OCI-LY3 (cell line): ENCODE data around the gene DPYD.

Experiments
- H2AFZ ChIP-seq: fragments of 200-600, 300-600 bp; shearing (Covaris generic); 2 replicates; pipeline ENCODE4 v1.6.0; 2014; ENCODE audit warnings: antibody characterized with exemption, low read depth, low read length
- H3K27ac ChIP-seq: fragments of 200-600, 300-600 bp; sonication (generic); 2 replicates; pipeline ENCODE4 v1.5.1; 2014; ENCODE audit warnings: mild to moderate bottlenecking, low read length, moderate library complexity, mixed read lengths
- H3K27me3 ChIP-seq: fragments of 200-600, 300-600 bp; sonication (generic); 2 replicates; pipeline ENCODE4 v1.6.1; 2014; ENCODE audit warnings: low read depth, low read length, mixed read lengths
- H3K36me3 ChIP-seq: fragments of 200-600, 300-600 bp; sonication (generic); replicated peaks from 2 replicates; pipeline ENCODE3; 2014; ENCODE audit warnings: low read depth, low read length, mixed read lengths
- H3K4me1 ChIP-seq: fragments of 300-600, 200-600 bp; sonication (generic); 2 replicates; pipeline ENCODE4 v1.6.1; 2014; ENCODE audit warnings: low read length, mixed read lengths
- H3K4me2 ChIP-seq: fragments of 200-600, 300-600 bp; sonication (generic); 2 replicates; pipeline ENCODE4 v1.6.1; 2014; ENCODE audit warnings: low read length, mixed read lengths
- H3K4me3 ChIP-seq: fragments of 300-600, 200-600 bp; sonication (generic); 2 replicates; pipeline ENCODE4 v1.5.1; 2014; ENCODE audit warnings: antibody characterized with exemption, mild to moderate bottlenecking, low read length, moderate library complexity
- H3K79me2 ChIP-seq: fragments of 300-600, 200-600 bp; shearing (Covaris generic); 2 replicates; pipeline ENCODE4 v1.6.1; 2014; ENCODE audit warnings: mild to moderate bottlenecking, low read length, mixed read lengths
- H3K9ac ChIP-seq: fragments of 300-600, 200-600 bp; shearing (Covaris generic); 2 replicates; pipeline ENCODE4 v1.6.0; 2014; ENCODE audit warnings: mild to moderate bottlenecking, low read length, moderate library complexity
- H3K9me3 ChIP-seq: fragments of 200-600, 300-600 bp; shearing (Covaris generic); 2 replicates; pipeline ENCODE4 v1.6.1; 2014; ENCODE audit warnings: low read length, mixed read lengths; ENCODE audit not compliant: insufficient read depth
- H4K20me1 ChIP-seq: fragments of 200-600, 300-600 bp; sonication (generic); 2 replicates; pipeline ENCODE4 v1.6.1; 2016; ENCODE audit warnings: low read length, mixed read lengths; ENCODE audit not compliant: insufficient read depth
- EZH2phosphoT487 ChIP-seq: fragments of 200-600 bp; shearing (Covaris generic); IDR thresholded peaks from 2 replicates; pipeline ENCODE4 v1.6.1; 2018; ENCODE audit warnings: antibody characterized with exemption, mixed run types, low read depth
- TF ChIP-seq, protein P1 (sequence below): fragments of 200-600, 300-600 bp; sonication (generic); IDR thresholded peaks from 2 replicates; pipeline ENCODE4 v1.5.1; 2014; ENCODE audit warnings: antibody characterized with exemption, low read length, low read depth

Gene DPYD

GRCh38 chr1:97784661-97785060 lies 136.2 kb downstream of the DPYD start:
- Histone ChIP-seq H3K79me2 (no peaks in the 10 kb centered on the region), H3K4me3 (no peak overlapping the region), H3K9ac (no peak overlapping the region), H3K4me2 (no peak overlapping the region), H3K27me3 (no peaks in the 10 kb centered on the region), H3K27ac (no peak overlapping the region), H4K20me1 (no peaks in the 10 kb centered on the region), H3K36me3 (no peaks in the 10 kb centered on the region), H3K9me3 (no peaks in the 10 kb centered on the region), H3K4me1 (peaks cover 9% of the 10 kb centered on the region), H2AFZ (no peak overlapping the region)
- no peak for TF ChIP-seq EZH2phosphoT487
- TF ChIP-seq, protein P1, sequence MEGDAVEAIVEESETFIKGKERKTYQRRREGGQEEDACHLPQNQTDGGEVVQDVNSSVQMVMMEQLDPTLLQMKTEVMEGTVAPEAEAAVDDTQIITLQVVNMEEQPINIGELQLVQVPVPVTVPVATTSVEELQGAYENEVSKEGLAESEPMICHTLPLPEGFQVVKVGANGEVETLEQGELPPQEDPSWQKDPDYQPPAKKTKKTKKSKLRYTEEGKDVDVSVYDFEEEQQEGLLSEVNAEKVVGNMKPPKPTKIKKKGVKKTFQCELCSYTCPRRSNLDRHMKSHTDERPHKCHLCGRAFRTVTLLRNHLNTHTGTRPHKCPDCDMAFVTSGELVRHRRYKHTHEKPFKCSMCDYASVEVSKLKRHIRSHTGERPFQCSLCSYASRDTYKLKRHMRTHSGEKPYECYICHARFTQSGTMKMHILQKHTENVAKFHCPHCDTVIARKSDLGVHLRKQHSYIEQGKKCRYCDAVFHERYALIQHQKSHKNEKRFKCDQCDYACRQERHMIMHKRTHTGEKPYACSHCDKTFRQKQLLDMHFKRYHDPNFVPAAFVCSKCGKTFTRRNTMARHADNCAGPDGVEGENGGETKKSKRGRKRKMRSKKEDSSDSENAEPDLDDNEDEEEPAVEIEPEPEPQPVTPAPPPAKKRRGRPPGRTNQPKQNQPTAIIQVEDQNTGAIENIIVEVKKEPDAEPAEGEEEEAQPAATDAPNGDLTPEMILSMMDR, result no peak

DNA sequence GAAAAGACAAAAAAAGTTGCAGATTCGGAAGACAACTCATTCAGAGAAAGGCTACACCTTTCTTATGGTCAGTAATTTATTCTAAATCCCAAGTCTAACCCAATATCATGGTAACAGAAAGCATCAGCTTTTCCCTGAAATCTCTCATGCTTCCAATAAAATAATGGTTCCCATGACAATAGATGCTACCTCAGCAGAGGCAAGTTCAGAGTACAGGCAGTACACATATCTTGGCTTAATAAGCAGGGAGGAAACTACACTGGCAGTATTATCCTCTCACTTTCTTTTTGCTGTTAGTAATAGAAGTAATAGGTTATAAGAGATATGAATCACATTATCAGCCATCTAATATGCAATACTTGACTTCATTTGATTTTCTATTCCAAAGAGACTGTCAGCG lies 137.1 kb downstream of the DPYD start:
- Histone ChIP-seq H3K27me3 (no peaks in the 10 kb centered on the region), H3K4me2 (no peak overlapping the region), H3K4me3 (no peak overlapping the region), H3K79me2 (no peaks in the 10 kb centered on the region), H3K27ac (no peak overlapping the region), H3K36me3 (no peaks in the 10 kb centered on the region), H4K20me1 (no peaks in the 10 kb centered on the region), H3K9ac (no peak overlapping the region), H3K9me3 (no peaks in the 10 kb centered on the region), H2AFZ (no peak overlapping the region), H3K4me1 (peaks cover 9% of the 10 kb centered on the region)
- TF ChIP-seq, protein P1, result no peak
- no peak for TF ChIP-seq EZH2phosphoT487

- TF ChIP-seq EZH2phosphoT487, result no peak
- TF ChIP-seq, protein P1, result no peak
- Histone ChIP-seq H3K36me3 (no peaks in the 10 kb centered on the region), H3K4me1 (peaks cover 9% of the 10 kb centered on the region), H3K9ac (no peak overlapping the region), H3K27me3 (no peaks in the 10 kb centered on the region), H3K27ac (no peak overlapping the region), H3K79me2 (no peaks in the 10 kb centered on the region), H4K20me1 (no peaks in the 10 kb centered on the region), H2AFZ (0 out of 2 replicates have a peak overlapping the region, but pooled peaks have one; percentile 18), H3K9me3 (no peaks in the 10 kb centered on the region), H3K4me3 (no peak overlapping the region), H3K4me2 (0 out of 2 replicates have a peak overlapping the region, but pooled peaks have one; percentile 22)
These were observed 139.0 kb downstream of the DPYD start for GRCh38 chr1:97781762-97782337.

DNA sequence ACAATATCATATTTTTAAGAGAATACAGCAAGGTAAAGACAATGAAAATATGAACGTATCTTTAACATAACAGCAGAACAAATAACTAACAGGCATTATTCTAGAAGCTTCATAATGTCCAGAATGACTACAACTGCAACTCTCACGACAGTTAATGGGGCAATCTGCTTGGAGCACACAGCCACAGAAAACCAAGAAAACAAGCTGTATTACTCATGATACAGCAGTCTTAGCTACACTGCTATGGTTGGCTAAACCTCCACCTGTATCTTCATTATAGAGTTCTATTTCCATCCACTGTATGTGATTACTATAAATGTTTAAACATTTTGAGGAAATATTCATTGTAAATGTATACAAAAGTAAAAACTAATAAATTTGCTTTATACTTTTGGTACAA lies 139.9 kb downstream of the DPYD start:
- H3K4me3 ChIP-seq, result no peak overlapping the region
- no peaks in the 10 kb centered on the region for H3K9me3 ChIP-seq
- no peak overlapping the region for H3K9ac ChIP-seq
- no peaks in the 10 kb centered on the region for H3K36me3 ChIP-seq
- no peak overlapping the region for H3K4me2 ChIP-seq
- no peak for TF ChIP-seq EZH2phosphoT487
- TF ChIP-seq, protein P1, result no peak
- H2AFZ ChIP-seq, result no peak overlapping the region
- no peaks in the 10 kb centered on the region for H3K27me3 ChIP-seq
- H3K79me2 ChIP-seq, result no peaks in the 10 kb centered on the region
- no peak overlapping the region for H3K27ac ChIP-seq
- peaks cover 9% of the 10 kb centered on the region for H3K4me1 ChIP-seq
- no peaks in the 10 kb centered on the region for H4K20me1 ChIP-seq
